ENCODE measurements around the gene PYGL.

PYGL gene

DNA sequence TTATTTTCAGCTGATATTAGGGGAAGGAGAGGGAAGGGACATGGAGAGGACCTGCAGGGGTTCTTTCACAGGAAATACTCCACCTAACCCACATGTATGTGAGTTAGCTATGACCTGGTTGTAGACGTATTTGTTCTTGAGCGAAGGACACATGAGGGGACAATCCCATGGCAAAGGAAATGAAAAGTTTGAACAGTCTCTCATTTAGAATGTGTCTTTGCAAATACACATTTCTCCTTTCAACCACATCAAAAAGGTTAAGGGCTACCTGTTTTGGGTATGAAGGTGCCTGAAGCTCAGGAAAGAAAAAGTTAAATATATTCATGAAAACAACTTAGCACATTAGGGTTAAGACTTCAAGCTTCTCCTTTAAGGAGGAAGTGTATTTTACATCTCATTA, 7.4 kb downstream of the PYGL start:
- no peak overlapping the region for H3K27ac ChIP-seq (ENCODE audit: low read depth, low read length)
- peaks cover 57% of the 10 kb centered on the region for H3K36me3 ChIP-seq (ENCODE audit: insufficient read depth, low read length)
- H3K27me3 ChIP-seq (ENCODE audit: insufficient read depth, low read length), result no peaks in the 10 kb centered on the region
- no peaks in the 10 kb centered on the region for H3K9me3 ChIP-seq (ENCODE audit: insufficient read depth, low read depth, low read length)
- 100% methylated on average over 2 of the region's 2 CpGs for WGBS
- no peak overlapping the region for H3K9ac ChIP-seq (ENCODE audit: low read depth, low read length)
- H3K4me1 ChIP-seq (ENCODE audit: insufficient read depth, low read length), result peaks cover 8% of the 10 kb centered on the region; the same call in 1 of the 2 replicates
- no peak overlapping the region for H3K4me3 ChIP-seq (ENCODE audit: low read length)

DNA sequence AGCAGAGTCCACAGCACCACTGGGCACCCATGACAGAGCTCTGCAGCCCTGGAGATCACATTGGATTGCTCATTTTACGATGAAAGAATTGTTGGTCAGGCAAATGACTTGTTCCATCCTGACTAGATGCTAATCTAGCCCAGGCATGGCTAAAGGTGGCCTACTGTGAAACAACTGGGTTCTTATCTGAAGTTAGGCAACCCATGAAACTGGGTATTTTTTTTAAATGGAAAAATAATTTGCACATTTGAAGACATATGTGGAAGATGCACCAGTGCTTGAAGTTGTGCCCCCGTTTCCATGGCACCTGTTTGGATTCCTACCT, 8.3 kb downstream of the PYGL start:
- WGBS, result 70% methylated on average over 2 of the region's 2 CpGs
- Histone ChIP-seq H3K27ac (ENCODE audit: low read depth, low read length) (no peak overlapping the region), H3K36me3 (ENCODE audit: insufficient read depth, low read length) (peaks cover 62% of the 10 kb centered on the region), H3K9ac (ENCODE audit: low read depth, low read length) (no peak overlapping the region), H3K4me3 (ENCODE audit: low read length) (no peak overlapping the region), H3K27me3 (ENCODE audit: insufficient read depth, low read length) (no peaks in the 10 kb centered on the region), H3K9me3 (ENCODE audit: insufficient read depth, low read depth, low read length) (no peaks in the 10 kb centered on the region), H3K4me1 (ENCODE audit: insufficient read depth, low read length) (peaks cover 8% of the 10 kb centered on the region; the same call in 1 of the 2 replicates)

DNA sequence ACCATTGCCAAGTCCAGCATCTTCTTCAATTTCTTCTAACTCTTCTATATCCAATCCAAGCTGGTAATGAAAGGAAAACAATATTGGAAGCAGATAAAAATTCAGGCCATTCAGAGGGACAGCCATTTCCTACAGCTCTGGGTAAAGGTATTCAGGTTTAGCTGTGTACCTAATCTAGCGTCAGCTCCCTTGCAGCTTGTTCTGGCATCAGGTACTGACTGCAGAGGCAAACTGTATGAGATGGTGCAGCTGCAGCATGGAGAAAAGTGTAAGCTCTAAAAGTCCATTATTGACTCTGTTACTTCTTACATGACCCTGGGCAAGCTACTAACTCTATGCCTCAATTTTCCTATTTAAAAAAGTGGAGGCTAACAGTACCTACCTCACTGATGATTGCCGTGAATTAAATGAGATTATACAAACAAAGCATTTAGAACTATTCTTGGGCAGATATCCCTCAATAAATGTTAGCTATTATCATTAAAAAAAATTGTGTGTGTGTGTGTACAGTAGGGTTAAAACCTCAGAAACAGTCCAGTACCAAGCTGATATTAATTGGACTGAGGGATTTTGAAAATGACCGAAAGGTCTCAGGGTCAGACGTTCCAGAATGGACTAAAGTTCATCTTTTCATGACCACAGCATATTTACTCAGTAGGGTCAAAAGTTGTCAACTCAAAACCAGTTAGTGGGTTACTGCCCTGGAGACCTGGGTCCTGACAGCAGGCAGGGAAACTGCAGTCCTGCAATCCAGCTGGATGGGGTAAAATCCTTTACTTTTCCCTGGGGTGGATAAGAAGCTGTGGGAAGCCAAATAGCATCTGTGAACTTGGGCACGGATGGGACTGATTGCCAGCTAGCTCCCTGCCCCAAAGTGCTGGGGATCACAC, 8.9 kb downstream of the PYGL start:
- Histone ChIP-seq H3K4me3 (ENCODE audit: low read length) (no peak overlapping the region), H3K9me3 (ENCODE audit: insufficient read depth, low read depth, low read length) (no peaks in the 10 kb centered on the region), H3K36me3 (ENCODE audit: insufficient read depth, low read length) (peaks cover 62% of the 10 kb centered on the region), H3K27me3 (ENCODE audit: insufficient read depth, low read length) (no peaks in the 10 kb centered on the region), H3K27ac (ENCODE audit: low read depth, low read length) (no peak overlapping the region), H3K4me1 (ENCODE audit: insufficient read depth, low read length) (peaks cover 8% of the 10 kb centered on the region; the same call in 1 of the 2 replicates), H3K9ac (ENCODE audit: low read depth, low read length) (no peak overlapping the region)
- WGBS, result 70% methylated on average over 4 of the region's 5 CpGs

DNA sequence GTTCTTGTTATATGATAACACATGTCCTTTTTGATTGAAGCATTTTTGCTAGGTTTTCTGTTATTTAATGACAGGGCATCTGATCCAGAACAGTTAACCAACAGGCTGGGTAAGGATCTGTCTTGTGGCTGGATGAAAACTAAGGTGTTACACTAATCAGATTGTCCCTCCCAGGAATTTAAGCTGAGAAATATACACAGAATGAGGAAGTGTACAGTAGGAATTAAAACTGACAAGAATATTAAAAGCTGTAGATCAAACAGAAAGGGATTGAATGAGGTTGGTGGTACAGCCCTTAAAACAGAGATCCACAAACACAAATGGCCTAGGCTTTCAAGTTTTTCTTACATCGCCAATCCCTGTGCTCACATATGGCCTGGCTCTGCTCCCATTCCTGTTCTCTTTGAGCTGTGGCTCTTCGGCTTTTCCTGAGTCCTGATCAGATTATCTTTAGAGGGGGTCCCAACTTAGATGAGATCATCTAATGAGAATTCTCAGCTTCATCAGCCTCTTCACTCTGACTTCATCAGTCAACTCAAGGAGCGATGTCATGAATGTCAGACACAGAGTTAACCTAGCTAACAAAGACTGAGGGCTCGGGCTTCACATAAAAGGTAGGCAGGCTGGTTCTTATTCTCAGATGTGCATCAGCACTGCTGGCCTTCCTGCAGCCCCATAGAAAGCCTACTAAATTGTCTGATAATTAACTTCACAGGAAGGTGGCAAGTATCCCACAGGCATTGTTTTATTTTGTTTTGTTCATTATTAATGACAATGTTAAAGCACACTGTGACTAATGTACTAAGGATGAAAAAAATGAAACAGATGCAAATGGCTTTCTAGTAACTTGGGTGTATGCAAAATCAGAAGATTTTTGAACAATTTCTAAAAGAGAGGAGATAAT, 11.4 kb downstream of the PYGL start:
- Histone ChIP-seq H3K9ac (ENCODE audit: low read depth, low read length) (no peak overlapping the region), H3K9me3 (ENCODE audit: insufficient read depth, low read depth, low read length) (no peaks in the 10 kb centered on the region), H3K27me3 (ENCODE audit: insufficient read depth, low read length) (no peaks in the 10 kb centered on the region), H3K36me3 (ENCODE audit: insufficient read depth, low read length) (peaks cover 83% of the 10 kb centered on the region), H3K4me3 (ENCODE audit: low read length) (no peak overlapping the region), H3K27ac (ENCODE audit: low read depth, low read length) (no peak overlapping the region), H3K4me1 (ENCODE audit: insufficient read depth, low read length) (peaks cover 8% of the 10 kb centered on the region; the same call in 1 of the 2 replicates)
- 92% methylated on average over 4 of the region's 4 CpGs for WGBS

DNA sequence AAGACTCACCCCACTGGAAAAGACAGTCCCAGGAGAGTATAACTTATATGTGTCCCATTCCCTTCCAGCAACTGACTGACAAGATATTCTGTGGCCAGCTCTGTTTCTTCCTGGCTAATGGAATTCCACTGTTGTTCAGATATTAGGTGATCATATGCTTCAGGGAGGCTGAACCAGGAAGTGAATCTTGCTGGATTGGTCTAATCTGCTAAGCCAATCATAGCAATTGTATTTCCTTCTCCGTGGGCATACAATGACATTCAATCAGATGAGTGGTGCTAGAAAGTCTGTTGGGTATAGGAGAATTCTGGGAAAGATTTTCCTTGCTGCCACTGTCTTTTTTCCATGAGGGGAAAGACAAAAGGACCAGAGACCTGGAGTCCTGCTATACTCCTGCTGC, 12.1 kb downstream of the PYGL start:
- Histone ChIP-seq H3K36me3 (ENCODE audit: insufficient read depth, low read length) (peaks cover 88% of the 10 kb centered on the region), H3K27me3 (ENCODE audit: insufficient read depth, low read length) (no peaks in the 10 kb centered on the region), H3K27ac (ENCODE audit: low read depth, low read length) (no peak overlapping the region), H3K4me3 (ENCODE audit: low read length) (no peak overlapping the region), H3K9ac (ENCODE audit: low read depth, low read length) (no peak overlapping the region), H3K9me3 (ENCODE audit: insufficient read depth, low read depth, low read length) (no peaks in the 10 kb centered on the region), H3K4me1 (ENCODE audit: insufficient read depth, low read length) (peaks cover 8% of the 10 kb centered on the region; the same call in 1 of the 2 replicates)
- 92% methylated on average over 1 of the region's 1 CpG for WGBS

DNA sequence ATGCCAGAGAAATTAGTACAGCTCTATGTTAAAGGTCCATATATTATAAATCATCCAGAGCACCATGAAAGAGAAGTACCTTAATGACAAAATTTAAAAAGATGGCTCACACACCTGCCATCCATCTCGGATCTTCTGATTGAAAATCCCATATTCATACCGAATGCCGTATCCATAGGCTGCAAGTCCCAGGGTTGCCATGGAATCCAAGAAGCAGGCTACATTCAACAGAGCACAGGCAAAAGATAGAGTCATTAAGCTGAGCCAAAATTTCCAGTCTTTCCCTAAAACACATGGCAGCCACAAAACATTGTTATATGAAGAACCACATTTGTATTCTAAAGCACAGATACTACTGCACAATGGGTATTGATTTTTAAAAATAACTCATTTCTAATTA, 12.7 kb downstream of the PYGL start:
- H3K27ac ChIP-seq (ENCODE audit: low read depth, low read length), result no peak overlapping the region
- H3K4me3 ChIP-seq (ENCODE audit: low read length), result no peak overlapping the region
- no peak overlapping the region for H3K9ac ChIP-seq (ENCODE audit: low read depth, low read length)
- peaks cover 8% of the 10 kb centered on the region; the same call in 1 of the 2 replicates for H3K4me1 ChIP-seq (ENCODE audit: insufficient read depth, low read length)
- H3K27me3 ChIP-seq (ENCODE audit: insufficient read depth, low read length), result no peaks in the 10 kb centered on the region
- 96% methylated on average over 3 of the region's 3 CpGs for WGBS
- H3K36me3 ChIP-seq (ENCODE audit: insufficient read depth, low read length), result peaks cover 84% of the 10 kb centered on the region
- no peaks in the 10 kb centered on the region for H3K9me3 ChIP-seq (ENCODE audit: insufficient read depth, low read depth, low read length)

DNA sequence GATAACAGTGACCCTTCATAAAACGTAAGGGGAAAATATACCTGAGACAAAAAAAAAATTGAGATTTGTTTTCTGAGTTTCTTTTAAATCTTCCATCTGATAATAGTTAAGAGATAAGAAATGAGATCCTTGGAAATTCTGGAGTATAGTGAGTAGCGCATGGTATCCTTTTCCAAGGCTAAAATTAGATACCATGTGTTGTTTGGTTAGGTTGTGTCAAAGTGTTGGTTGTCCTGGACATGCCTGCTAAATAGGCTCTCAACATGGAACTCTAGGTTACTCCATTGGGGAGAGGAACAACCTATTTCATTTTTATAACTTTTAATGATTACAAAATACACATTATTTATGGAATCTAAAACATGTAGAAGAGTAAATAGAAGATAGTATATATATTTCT, 14.8 kb downstream of the PYGL start:
- Histone ChIP-seq H3K9me3 (ENCODE audit: insufficient read depth, low read depth, low read length) (no peaks in the 10 kb centered on the region), H3K36me3 (ENCODE audit: insufficient read depth, low read length) (peaks cover 78% of the 10 kb centered on the region), H3K4me3 (ENCODE audit: low read length) (no peak overlapping the region), H3K27ac (ENCODE audit: low read depth, low read length) (no peak overlapping the region), H3K27me3 (ENCODE audit: insufficient read depth, low read length) (no peaks in the 10 kb centered on the region), H3K9ac (ENCODE audit: low read depth, low read length) (no peak overlapping the region), H3K4me1 (ENCODE audit: insufficient read depth, low read length) (peaks cover 8% of the 10 kb centered on the region)
- 96% methylated on average over 2 of the region's 2 CpGs for WGBS

DNA sequence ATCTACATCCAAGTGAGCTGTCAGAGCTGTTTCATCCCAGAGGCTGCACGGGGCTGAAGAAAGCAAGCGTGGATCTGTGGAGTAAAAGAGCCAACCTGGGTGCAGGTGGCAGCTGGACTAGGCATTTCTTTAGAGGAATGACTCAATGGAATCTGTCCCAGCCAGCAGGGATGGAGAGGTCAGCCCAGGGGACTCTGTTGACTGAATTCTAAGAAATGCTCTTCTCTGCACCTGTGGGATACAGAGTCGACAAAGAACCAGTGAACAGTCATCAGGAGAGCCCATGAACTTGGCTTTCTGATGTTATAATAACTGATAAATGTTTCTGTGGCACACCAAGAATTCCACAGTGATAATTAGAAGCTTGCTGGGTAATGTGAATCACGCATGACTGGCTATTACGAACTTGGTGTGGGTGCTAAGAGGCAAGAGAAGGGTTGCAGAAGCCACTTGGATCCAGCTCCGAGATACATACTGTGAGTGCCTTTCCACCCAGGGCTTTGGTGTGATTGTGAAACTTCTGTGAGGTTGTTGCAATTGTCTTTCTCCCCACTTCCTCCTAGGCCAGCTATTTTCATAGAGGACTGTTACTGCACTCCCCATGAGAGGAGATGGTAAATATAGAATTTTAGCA, 16.2 kb downstream of the PYGL start:
- H3K36me3 ChIP-seq (ENCODE audit: insufficient read depth, low read length), result peaks cover 78% of the 10 kb centered on the region
- H3K4me1 ChIP-seq (ENCODE audit: insufficient read depth, low read length), result peaks cover 6% of the 10 kb centered on the region
- H3K27me3 ChIP-seq (ENCODE audit: insufficient read depth, low read length), result no peaks in the 10 kb centered on the region
- no peak overlapping the region for H3K4me3 ChIP-seq (ENCODE audit: low read length)
- H3K9ac ChIP-seq (ENCODE audit: low read depth, low read length), result no peak overlapping the region
- H3K9me3 ChIP-seq (ENCODE audit: insufficient read depth, low read depth, low read length), result no peaks in the 10 kb centered on the region
- H3K27ac ChIP-seq (ENCODE audit: low read depth, low read length), result no peak overlapping the region
- 92% methylated on average over 6 of the region's 6 CpGs for WGBS

DNA sequence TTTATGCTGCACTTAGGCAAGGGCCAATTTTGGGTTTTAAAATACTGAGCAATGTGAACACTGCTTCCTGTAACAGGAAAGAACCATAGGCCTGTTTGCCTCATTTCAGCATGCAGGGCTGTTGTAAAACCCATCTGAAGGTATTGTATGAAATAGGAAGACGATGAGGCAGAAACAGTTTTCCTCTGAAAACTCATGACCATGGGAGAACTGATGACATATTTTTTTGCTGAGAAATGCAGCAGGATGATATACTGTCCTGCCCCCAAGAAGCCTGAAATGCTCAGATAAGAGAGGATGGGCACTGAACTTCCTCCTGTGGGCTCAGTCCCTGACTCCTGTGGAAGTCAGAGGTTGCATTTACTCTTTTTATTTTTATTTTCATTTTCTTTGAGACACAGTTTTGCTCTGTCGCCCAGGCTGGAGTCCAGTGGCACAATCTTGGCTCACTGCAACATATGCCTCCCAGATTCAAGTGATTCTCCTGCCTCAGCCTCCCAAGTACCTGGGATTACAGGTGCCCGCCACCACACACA, 17.4 kb downstream of the PYGL start:
- Histone ChIP-seq H3K4me1 (ENCODE audit: insufficient read depth, low read length) (no peaks in the 10 kb centered on the region; the same call in 1 of the 2 replicates), H3K27ac (ENCODE audit: low read depth, low read length) (no peak overlapping the region), H3K27me3 (ENCODE audit: insufficient read depth, low read length) (no peaks in the 10 kb centered on the region), H3K9me3 (ENCODE audit: insufficient read depth, low read depth, low read length) (no peaks in the 10 kb centered on the region), H3K4me3 (ENCODE audit: low read length) (no peak overlapping the region), H3K36me3 (ENCODE audit: insufficient read depth, low read length) (peaks cover 77% of the 10 kb centered on the region), H3K9ac (ENCODE audit: low read depth, low read length) (no peak overlapping the region)
- WGBS, result 88% methylated on average over 3 of the region's 3 CpGs

DNA sequence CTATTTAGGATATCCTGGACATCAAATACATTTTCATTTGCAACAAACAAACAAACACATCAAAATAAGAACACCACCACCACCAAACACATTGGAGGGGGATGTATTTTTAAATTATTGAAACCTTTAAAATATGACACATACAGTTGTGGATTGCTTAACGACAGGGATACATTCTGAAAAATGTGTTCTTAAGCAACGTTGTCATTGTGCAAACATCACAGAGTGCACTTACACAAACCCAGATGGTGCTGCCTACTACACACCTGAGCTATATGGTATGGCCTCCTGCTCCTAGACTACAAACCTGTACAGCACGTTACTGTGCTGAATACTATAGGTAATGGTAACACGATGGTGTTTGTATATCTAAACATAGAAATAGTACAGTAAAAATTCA, 19.4 kb downstream of the PYGL start:
- Histone ChIP-seq H3K27ac (ENCODE audit: low read depth, low read length) (no peak overlapping the region), H3K36me3 (ENCODE audit: insufficient read depth, low read length) (peaks cover 60% of the 10 kb centered on the region), H3K4me3 (ENCODE audit: low read length) (no peak overlapping the region), H3K27me3 (ENCODE audit: insufficient read depth, low read length) (no peaks in the 10 kb centered on the region), H3K9me3 (ENCODE audit: insufficient read depth, low read depth, low read length) (no peaks in the 10 kb centered on the region), H3K9ac (ENCODE audit: low read depth, low read length) (no peak overlapping the region), H3K4me1 (ENCODE audit: insufficient read depth, low read length) (peaks cover 11% of the 10 kb centered on the region)
- 85% methylated on average over 2 of the region's 4 CpGs for WGBS
